Measurements from ENCODE around the gene ASTN2.

DNA sequence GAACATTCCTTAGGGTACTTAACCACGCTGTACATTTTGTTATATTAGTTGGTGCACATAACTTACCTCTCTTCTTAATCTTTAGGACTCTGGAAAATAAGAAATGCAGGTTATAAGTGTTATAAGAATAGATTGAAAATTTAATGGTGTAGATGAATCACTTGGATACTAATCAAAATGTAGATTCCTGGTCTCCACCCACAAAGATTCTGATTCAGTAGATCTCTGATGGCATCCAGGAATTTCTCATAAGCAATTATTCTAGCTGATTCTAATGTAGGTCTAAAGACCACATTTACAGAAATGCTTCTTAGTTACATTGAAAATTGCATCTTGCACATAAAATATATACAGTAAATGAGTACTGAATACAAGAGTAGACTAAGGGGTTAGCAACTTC is 38.9 kb upstream of the ASTN2 start:
- TF ChIP-seq EZH2 (IDR thresholded peaks at IDR 0.05; ENCODE audit: insufficient read depth, poor library complexity, severe bottlenecking) (no peak), EZH2phosphoT487 (IDR thresholded peaks at IDR 0.05; ENCODE audit: insufficient read depth, low read depth) (no peak)

Measured in GM23248 (cell line).